Bone marrow (tissue), 2 donors: ENCODE data around the gene RAET1L.
"Not testable (repeated sequence)": the region's sequence is repeated elsewhere in the genome, so short reads cannot be mapped to it uniquely, and the experiment has no call there.

Source experiments
- DNase-seq, 2 donors: peaks; one replicate each; lab custom pipeline; 2025; lab: John Stamatoyannopoulos, UW

Gene RAET1L

GRCh38 chr6:150044621-150045145 is 19.4 kb upstream of the RAET1L start:
- no peak for DNase-seq

GRCh38 chr6:150043501-150044412 is 18.4 kb upstream of the RAET1L start:
- DNase-seq: no peak

GRCh38 chr6:150043096-150043495 is 17.8 kb upstream of the RAET1L start:
- DNase-seq: no peak

GRCh38 chr6:150038202-150039062 is 13.1 kb upstream of the RAET1L start:
- DNase-seq: no peak

GRCh38 chr6:150037526-150038201 is 12.3 kb upstream of the RAET1L start:
- DNase-seq: no peak

- no peak for DNase-seq
Measured at GRCh38 chr6:150036081-150036480, 10.7 kb upstream of the RAET1L start.

- no peak for DNase-seq
Measured at GRCh38 chr6:150033207-150033771, 8.0 kb upstream of the RAET1L start.

GRCh38 chr6:150032598-150032997 is 7.3 kb upstream of the RAET1L start:
- no peak for DNase-seq

- DNase-seq: no peak
Measured at GRCh38 chr6:150030611-150031010, 5.3 kb upstream of the RAET1L start.

GRCh38 chr6:150029749-150030148 is 4.4 kb upstream of the RAET1L start:
- DNase-seq: no peak

- DNase-seq: no peak
Measured at GRCh38 chr6:150029276-150029675, 3.9 kb upstream of the RAET1L start.

- DNase-seq: no peak
Measured at GRCh38 chr6:150028799-150029198, 3.5 kb upstream of the RAET1L start.

- DNase-seq: no peak
Measured at GRCh38 chr6:150027806-150028565, 2.7 kb upstream of the RAET1L start.

- DNase-seq: no peak
Measured at GRCh38 chr6:150026976-150027805, 1.9 kb upstream of the RAET1L start.

- DNase-seq: no peak
Measured at GRCh38 chr6:150024646-150025155, 631 bp downstream of the RAET1L start.

- not testable (repeated sequence) for DNase-seq
Measured at GRCh38 chr6:150024021-150024420, 1.3 kb downstream of the RAET1L start.

GRCh38 chr6:150021870-150022269 is 3.5 kb downstream of the RAET1L start:
- not testable (repeated sequence) for DNase-seq

- no peak for DNase-seq
Measured at GRCh38 chr6:150018846-150019580, 6.3 kb downstream of the RAET1L start.

GRCh38 chr6:150017186-150017521 is 8.2 kb downstream of the RAET1L start:
- not testable (repeated sequence) for DNase-seq
